ENCODE data around the gene KIF23. TPM values are rescaled to one million over a fixed set of nuclear protein-coding genes. Genes with fewer than 3 reads are reported as not detected.

The KIF23 gene
- total RNA-seq, 1 experiment from 2014 or later: 87.8 TPM

DNA sequence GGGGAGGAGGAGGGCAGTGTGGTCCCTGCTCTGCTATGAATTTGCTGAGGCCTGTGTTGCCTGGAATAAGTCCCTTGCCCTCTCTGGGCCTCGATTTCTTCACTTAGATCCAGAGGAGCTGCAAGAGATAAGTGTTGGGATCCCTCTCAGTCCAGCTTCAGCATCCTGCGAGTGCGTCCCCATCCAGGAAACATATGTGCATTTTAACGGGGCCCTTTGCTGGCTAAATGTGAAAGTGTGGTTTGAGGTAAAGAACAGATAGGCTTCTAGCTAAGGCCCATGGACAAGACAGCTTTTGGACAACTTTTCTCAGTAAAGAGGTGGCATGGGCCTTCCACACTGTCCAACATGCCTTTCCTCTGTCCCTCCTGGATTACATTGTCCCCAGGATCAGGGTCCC, 64.9 kb downstream of the KIF23 start (continued):
- TF ChIP-seq ZNF425 (CRISPR knock-in tag; conservative IDR thresholded peaks at IDR 0.05): no peak
- TF ChIP-seq ARID4B (CRISPR knock-in tag; IDR thresholded peaks at IDR 0.05; ENCODE audit: borderline replicate concordance): no peak
- TF ChIP-seq MYBL2 (CRISPR knock-in tag; IDR thresholded peaks at IDR 0.05): no peak
- TF ChIP-seq, protein P1, sequence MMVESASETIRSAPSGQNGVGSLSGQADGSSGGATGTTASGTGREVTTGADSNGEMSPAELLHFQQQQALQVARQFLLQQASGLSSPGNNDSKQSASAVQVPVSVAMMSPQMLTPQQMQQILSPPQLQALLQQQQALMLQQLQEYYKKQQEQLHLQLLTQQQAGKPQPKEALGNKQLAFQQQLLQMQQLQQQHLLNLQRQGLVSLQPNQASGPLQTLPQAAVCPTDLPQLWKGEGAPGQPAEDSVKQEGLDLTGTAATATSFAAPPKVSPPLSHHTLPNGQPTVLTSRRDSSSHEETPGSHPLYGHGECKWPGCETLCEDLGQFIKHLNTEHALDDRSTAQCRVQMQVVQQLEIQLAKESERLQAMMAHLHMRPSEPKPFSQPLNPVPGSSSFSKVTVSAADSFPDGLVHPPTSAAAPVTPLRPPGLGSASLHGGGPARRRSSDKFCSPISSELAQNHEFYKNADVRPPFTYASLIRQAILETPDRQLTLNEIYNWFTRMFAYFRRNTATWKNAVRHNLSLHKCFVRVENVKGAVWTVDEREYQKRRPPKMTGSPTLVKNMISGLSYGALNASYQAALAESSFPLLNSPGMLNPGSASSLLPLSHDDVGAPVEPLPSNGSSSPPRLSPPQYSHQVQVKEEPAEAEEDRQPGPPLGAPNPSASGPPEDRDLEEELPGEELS (CRISPR knock-in tag; IDR thresholded peaks at IDR 0.05): no peak
- TF ChIP-seq GTF2I (CRISPR knock-in tag; conservative IDR thresholded peaks at IDR 0.05): no peak
- TF ChIP-seq ATF1 (CRISPR knock-in tag; IDR thresholded peaks at IDR 0.05): no peak
- TF ChIP-seq GABPB1 (CRISPR knock-in tag; IDR thresholded peaks at IDR 0.05): no peak
- no peak for TF ChIP-seq E2F1 (CRISPR knock-in tag; IDR thresholded peaks at IDR 0.05)
- TF ChIP-seq HMGA2 (CRISPR knock-in tag; IDR thresholded peaks at IDR 0.05): no peak
- TF ChIP-seq AR (CRISPR knock-in tag; IDR thresholded peaks at IDR 0.05): no peak
- TF ChIP-seq ATF3 (CRISPR knock-in tag; conservative IDR thresholded peaks at IDR 0.05): no peak
- no peak for TF ChIP-seq ATF2 (CRISPR knock-in tag; IDR thresholded peaks at IDR 0.05; ENCODE audit: borderline replicate concordance, low read depth)
